ENCODE data around the gene TSEN15.

- TF ChIP-seq POLR2A (IDR thresholded peaks at IDR 0.05) (no peak), CTCF (IDR thresholded peaks at IDR 0.05) (no peak)
Observed at GRCh38 chr1:184074383-184074782, 22.9 kb downstream of the TSEN15 start.

Measured in right lobe of liver (tissue), 4 donors.